Measurements from ENCODE around the gene SCGB1A1.

DNA sequence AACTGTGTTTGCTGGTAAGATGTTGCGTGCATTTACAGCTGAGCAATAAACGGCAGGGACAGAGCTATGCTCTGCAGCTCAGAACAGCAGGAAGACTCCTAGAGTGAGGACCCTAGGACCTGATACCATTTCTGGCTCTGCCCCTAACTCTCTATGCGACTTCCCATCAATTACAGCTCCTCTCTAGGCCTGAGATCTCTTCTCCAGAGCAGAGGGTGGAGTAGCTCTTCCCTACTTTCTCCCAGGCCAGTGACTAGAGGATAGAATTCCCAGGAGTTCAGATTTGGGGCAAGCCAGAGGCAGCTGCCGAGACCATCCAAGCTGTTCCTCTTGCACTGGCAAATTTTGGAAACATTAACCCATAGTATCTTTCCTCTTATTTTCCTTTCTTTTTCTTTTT is 12.8 kb upstream of the SCGB1A1 start:
- no peak for TF ChIP-seq POLR2A (IDR thresholded peaks at IDR 0.05)
- TF ChIP-seq, protein P1, sequence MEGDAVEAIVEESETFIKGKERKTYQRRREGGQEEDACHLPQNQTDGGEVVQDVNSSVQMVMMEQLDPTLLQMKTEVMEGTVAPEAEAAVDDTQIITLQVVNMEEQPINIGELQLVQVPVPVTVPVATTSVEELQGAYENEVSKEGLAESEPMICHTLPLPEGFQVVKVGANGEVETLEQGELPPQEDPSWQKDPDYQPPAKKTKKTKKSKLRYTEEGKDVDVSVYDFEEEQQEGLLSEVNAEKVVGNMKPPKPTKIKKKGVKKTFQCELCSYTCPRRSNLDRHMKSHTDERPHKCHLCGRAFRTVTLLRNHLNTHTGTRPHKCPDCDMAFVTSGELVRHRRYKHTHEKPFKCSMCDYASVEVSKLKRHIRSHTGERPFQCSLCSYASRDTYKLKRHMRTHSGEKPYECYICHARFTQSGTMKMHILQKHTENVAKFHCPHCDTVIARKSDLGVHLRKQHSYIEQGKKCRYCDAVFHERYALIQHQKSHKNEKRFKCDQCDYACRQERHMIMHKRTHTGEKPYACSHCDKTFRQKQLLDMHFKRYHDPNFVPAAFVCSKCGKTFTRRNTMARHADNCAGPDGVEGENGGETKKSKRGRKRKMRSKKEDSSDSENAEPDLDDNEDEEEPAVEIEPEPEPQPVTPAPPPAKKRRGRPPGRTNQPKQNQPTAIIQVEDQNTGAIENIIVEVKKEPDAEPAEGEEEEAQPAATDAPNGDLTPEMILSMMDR (IDR thresholded peaks at IDR 0.05): no peak
